Central memory CD8-positive, alpha-beta T cell (primary cell): ENCODE data around the gene REXO1.

Experiments
- ATAC-seq: fragments of 150-1000 bp; cut with Tn5 transposase; replicated peaks from 2 replicates; pipeline ENCODE4 v1.10.0; 2022; ENCODE audit warnings: mild to moderate bottlenecking, moderate FRiP score, moderate number of reproducible peaks; ENCODE audit not compliant: poor library complexity, severe bottlenecking; ENCODE audit errors: extremely low read depth
- DNase-seq, 2 donors: peaks; one replicate each; pipeline ENCODE4 v3.0.0; 2021; ENCODE audit warnings: low spot score in 2 of 2
- H3K27ac Mint-ChIP-seq: one replicate; pipeline ENCODE4 v1.8.0; 2022; ENCODE audit warnings: low read depth, mild to moderate bottlenecking, moderate library complexity, mixed read lengths
- H3K27me3 Mint-ChIP-seq: one replicate; pipeline ENCODE4 v1.8.0; 2022; ENCODE audit warnings: mixed read lengths
- H3K36me3 Mint-ChIP-seq: one replicate; pipeline ENCODE4 v1.8.0; 2022; ENCODE audit warnings: mild to moderate bottlenecking, moderate library complexity, mixed read lengths; ENCODE audit not compliant: insufficient read depth
- H3K4me1 Mint-ChIP-seq: one replicate; pipeline ENCODE4 v1.8.0; 2022; ENCODE audit warnings: mixed read lengths
- H3K4me3 Mint-ChIP-seq: one replicate; pipeline ENCODE4 v1.8.0; 2022; ENCODE audit warnings: mild to moderate bottlenecking, moderate library complexity, mixed read lengths
- H3K9me3 Mint-ChIP-seq: one replicate; pipeline ENCODE4 v1.8.0; 2022; ENCODE audit warnings: mixed read lengths

The REXO1 gene

DNA sequence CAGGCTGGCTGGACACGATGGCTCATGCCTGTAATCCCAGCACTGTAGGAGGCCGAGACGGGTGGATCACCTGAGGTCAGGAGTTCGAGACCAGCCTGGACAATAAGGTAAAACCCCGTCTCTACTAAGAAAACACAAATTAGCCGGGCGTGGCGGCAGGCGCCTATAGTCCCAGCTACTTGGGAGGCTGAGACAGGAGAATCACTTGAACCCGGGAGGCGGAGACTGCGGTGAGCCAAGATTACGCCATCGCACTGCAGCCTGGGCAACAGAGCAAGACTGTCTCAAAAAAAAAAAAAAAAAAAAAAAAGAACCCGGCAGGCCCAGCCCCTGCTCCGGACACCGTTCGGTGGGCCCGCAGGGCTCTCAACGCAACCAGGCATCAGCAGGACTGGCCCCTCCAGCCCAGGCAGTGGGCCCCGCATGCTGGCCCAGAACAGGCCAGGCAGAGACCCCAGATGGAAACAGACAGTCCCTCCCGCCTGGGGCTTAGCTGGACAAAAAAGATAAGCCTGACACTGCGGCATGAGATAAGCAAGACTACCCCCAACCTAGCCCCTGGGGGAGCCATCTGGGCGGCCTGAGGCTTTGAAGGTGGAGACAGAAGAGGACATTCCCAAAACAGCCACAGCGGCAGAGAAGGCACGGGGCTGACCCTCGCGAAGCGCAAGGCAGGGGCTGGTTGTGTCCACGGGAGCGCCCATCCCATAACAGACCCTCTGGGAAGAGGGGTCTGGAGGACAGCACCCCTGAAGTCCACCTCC lies 11.6 kb downstream of the REXO1 start:
- DNase-seq (no peak), ATAC-seq (no peak)
- H3K27ac Mint-ChIP-seq: no peak overlapping the region
- H3K36me3 Mint-ChIP-seq: peaks cover 29% of the 10 kb centered on the region
- H3K27me3 Mint-ChIP-seq: no peaks in the 10 kb centered on the region
- H3K4me1 Mint-ChIP-seq: peaks cover 40% of the 10 kb centered on the region
- H3K4me3 Mint-ChIP-seq: no peak overlapping the region
- no peaks in the 10 kb centered on the region for H3K9me3 Mint-ChIP-seq

DNA sequence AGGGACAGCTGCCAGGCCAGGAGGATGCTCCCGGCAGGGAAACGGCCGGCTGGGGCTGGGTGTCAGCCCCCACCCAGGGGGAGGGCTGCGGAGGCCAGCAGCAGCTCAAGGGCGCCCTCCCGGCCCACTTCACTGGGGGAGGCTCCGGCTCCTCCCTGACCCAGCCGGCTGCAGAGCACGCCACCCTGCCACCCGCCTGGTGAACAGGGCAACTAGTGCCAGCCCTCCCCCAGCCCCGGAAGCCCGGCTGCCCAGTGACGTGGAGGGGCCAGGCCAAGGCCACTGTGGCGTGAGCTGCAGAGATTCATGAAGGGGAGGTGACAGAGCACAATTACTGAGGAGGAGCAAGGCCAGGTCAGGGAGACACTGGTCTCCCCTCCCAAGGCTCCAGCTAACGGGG lies 14.7 kb downstream of the REXO1 start:
- ATAC-seq: no peak
- H3K4me3 Mint-ChIP-seq: no peak overlapping the region
- H3K27me3 Mint-ChIP-seq: no peaks in the 10 kb centered on the region
- DNase-seq: no peak
- peak overlapping the region; percentile 62 for H3K27ac Mint-ChIP-seq
- peaks cover 24% of the 10 kb centered on the region for H3K4me1 Mint-ChIP-seq
- no peaks in the 10 kb centered on the region for H3K9me3 Mint-ChIP-seq
- H3K36me3 Mint-ChIP-seq: peaks cover 33% of the 10 kb centered on the region

DNA sequence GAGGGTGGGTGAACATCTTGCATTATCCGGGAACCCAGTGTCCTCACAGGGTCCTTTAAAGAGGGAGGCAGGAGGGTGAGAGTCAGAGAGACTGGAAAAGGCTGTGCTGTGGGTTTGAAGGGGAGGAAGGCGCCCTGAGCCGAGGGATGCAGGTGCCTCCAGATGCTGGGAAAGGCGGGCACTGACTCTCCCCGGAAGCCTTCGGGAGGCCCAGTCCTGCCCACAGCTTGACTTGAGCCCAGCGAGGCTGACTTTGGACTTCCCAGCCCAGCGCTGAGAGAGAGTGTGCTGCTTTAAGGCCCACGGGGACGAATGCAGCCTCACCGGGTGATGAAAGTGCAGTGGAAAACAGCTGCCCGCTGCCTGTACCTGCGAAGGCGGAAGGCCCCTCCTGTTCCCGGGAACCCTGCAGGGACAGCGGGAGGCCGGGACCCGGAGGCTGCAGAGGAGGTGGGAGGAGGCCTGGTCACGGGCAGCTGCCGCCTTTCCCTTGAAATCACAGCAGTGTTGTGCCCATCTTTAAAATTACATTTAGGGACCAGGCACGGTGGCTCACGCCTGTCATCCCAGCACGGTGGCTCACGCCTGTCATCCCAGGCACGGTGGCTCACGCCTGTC lies 16.1 kb downstream of the REXO1 start:
- H3K27ac Mint-ChIP-seq: peak overlapping the region; percentile 38
- no peak for DNase-seq
- H3K36me3 Mint-ChIP-seq: peaks cover 30% of the 10 kb centered on the region
- H3K27me3 Mint-ChIP-seq: no peaks in the 10 kb centered on the region
- peaks cover 18% of the 10 kb centered on the region for H3K4me1 Mint-ChIP-seq
- ATAC-seq: no peak
- H3K9me3 Mint-ChIP-seq: no peaks in the 10 kb centered on the region
- no peak overlapping the region for H3K4me3 Mint-ChIP-seq

DNA sequence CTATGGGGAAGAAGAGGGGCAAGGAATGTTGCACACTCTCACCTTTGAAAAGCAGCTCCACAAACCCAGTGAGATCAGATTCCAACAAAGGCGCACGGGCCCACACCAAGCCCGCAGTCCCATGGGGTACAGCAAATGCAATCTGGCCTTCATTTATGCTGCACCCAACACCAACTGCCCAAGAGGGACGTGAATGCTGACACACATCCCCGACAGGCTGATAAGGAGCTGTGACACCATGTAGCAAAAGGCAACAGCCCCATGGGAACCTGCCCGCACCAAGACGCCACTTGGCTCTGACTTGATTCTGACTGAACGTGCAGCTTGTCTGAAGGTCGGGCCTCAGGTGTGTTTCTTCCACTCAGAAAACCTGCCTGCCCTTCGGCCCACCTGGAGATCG lies 17.3 kb downstream of the REXO1 start:
- Mint-ChIP-seq H3K27me3 (no peaks in the 10 kb centered on the region), H3K27ac (no peak overlapping the region), H3K4me1 (peaks cover 15% of the 10 kb centered on the region), H3K9me3 (no peaks in the 10 kb centered on the region), H3K36me3 (peaks cover 34% of the 10 kb centered on the region), H3K4me3 (no peak overlapping the region)
- ATAC-seq (no peak), DNase-seq (no peak)

DNA sequence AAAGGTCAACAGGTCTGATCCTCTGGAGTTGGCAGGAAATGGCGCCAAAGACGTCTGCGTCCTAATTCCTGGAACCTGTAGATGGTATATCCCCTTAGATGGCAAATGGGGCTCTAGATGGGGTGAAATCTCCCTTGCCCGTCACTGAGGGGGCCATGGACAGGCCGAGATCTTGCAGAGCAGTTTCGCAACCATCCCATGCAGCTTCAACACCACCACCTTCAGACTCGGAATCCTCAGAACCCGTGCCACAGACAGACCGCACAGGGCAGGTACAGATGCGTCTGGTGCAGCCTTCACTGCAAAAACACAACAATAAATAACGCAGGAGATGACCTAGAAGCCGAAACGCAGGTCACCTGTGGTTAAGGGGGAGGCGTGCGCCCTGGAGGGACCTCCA lies 17.7 kb downstream of the REXO1 start:
- Mint-ChIP-seq H3K27me3 (no peaks in the 10 kb centered on the region), H3K4me1 (peaks cover 11% of the 10 kb centered on the region), H3K36me3 (peaks cover 37% of the 10 kb centered on the region), H3K27ac (no peak overlapping the region), H3K4me3 (no peak overlapping the region), H3K9me3 (no peaks in the 10 kb centered on the region)
- DNase-seq: no peak
- ATAC-seq: no peak

DNA sequence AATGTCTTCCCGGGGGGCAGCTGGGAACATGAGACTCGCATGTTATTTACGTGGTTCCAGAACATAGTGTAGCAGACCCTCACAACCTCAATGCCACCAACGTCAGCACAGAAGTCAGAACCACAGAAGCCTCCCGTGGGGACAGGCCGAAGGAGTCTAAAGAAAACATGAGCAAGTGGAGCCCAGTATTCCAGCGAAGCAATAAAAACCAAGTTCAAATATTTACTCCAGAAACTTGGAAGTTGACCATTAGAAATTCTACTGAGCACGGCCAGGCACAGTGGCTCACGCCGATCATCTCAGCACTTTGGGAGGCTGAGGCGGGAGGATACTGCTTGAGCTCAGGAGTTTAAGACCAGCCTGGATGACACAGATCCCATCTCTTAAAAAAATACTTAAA lies 18.3 kb downstream of the REXO1 start:
- Mint-ChIP-seq H3K4me1 (peaks cover 10% of the 10 kb centered on the region), H3K36me3 (peaks cover 39% of the 10 kb centered on the region), H3K4me3 (no peak overlapping the region), H3K27me3 (no peaks in the 10 kb centered on the region), H3K9me3 (no peaks in the 10 kb centered on the region), H3K27ac (no peak overlapping the region)
- DNase-seq (no peak), ATAC-seq (no peak)

DNA sequence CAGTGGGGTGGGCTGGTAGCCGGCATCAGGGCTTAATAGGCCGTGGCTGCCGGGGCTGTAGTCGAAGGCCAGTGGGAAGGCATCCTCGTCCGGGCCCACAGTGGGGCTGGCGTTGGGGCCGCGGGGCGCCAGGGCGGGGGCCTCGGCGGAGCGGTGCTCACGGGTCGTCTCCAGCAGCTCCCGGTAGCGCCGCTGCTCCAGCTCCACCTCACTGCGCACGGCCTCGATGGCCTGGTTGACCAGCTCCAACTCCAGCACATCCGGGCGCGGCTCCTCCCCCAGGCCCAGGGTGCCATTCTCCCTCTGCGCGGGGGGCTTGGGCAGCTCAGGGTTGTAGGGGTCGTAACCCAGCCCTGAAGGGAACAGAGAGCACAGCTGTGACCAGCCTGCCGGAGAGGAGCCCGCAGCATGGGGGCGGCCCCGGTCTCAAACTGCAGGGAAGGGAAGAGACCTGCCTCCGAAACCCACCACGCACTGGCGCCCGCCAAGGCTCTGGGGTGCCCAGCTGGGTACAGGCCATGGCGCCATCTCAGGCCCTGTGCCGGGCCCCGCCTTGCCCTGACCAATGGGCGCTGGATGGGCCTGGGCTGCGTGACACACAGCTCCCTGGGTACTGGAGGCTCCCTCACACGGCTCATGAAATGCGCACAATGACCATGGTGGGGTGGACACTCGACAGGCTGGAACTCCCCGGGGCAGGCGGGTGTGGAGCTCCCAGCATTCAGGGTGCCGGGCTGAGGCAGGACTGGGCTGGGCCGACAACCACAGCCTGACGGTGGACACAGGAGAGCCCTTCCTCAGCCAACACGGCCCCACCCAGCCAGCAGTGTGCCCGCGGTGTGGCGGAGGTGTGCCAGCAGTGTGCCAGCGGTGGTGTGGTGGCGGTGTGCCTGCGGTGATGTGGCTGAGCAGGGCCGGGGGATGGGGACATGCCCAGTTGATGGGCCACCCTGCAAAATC lies 19.7 kb downstream of the REXO1 start:
- no peak for ATAC-seq
- Mint-ChIP-seq H3K9me3 (no peaks in the 10 kb centered on the region), H3K27me3 (no peaks in the 10 kb centered on the region), H3K4me1 (peaks cover 10% of the 10 kb centered on the region), H3K36me3 (peaks cover 48% of the 10 kb centered on the region), H3K27ac (no peak overlapping the region), H3K4me3 (no peak overlapping the region)
- no peak for DNase-seq

DNA sequence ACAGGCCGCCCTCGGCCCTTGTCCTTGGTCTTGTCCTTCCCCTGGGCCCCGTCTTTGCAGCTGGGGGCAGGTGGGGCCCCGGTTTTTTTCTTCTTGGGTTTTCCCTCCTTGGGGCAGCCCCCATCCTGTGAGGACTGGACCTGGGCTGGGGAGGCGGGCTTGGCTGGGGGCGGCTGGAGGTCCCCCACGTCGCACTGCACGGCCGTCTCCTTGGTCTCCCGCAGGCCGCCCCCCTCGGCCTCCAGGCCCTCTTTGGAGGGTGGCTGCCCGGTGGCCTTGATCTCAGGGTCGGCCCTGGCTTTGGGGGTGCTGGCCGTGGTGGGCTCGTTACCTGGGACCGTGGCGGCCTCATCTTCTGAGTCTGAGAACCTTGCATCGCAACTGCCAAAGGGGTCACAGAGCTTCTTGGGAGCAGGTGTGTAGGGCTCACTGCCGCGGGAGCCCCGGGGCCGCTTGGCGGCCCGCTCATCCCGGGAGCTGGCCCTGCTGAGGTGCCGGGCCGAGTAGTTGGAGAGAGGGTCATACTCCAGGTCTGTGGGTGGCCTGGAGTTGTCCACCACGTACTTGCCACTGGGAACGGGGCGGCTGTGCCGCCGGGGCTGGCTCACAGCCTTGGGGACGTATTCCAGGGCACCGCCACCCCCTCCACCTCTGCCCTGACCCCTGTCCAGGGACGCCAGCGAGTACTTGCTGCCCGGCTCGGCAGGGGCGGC lies 20.6 kb downstream of the REXO1 start:
- H3K27ac Mint-ChIP-seq: no peak overlapping the region
- peaks cover 44% of the 10 kb centered on the region for H3K36me3 Mint-ChIP-seq
- no peaks in the 10 kb centered on the region for H3K9me3 Mint-ChIP-seq
- H3K27me3 Mint-ChIP-seq: no peaks in the 10 kb centered on the region
- H3K4me1 Mint-ChIP-seq: peaks cover 10% of the 10 kb centered on the region
- no peak overlapping the region for H3K4me3 Mint-ChIP-seq
- DNase-seq (no peak), ATAC-seq (no peak)

DNA sequence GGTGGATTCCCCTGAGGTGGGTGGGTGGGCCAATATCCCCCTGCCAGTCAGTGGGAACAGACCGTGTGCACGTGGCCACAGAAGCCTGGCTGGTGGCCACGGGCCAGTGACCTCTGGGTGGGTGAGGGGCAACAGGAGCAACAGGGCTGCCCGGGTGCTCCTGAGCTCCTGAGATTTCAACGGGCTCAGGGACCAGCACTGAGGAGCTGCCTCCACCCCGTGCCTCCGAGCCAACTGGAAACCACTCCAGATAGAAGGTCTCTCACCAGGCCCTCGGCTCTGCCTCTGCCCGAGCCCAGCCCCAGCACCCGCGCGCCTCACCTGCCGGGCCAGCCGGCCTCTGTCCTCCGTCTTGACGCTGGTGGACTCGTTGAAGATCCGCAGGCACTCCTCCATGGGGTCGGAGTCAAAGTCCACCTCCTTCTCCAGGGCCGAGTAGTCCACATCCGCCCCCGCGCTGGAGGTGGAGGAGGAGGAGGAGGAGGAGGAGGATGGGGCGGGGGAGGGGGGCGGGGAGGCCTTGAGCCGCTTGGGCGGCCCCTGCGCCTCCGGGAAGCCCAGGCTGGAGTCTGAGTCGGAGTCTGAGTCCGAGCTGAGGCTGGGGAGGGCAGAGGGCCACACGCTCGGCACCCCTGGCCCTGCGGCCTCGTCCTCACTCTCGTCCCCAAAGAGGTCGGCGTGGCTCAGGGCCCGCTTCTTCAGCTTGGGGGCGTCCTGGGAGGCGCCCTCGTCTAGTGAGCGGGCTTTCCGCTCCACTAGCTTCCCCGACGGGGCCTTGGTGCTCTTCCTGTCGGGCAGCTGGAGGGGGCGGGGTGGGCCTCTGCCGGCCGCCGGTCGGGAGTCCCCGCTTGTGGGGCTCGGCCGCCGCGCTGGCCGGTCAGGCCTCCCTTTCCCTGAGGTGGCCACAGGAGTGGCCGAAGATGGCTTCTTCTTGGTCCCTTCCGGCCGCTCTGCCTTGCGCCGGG lies 21.4 kb downstream of the REXO1 start:
- peaks cover 46% of the 10 kb centered on the region for H3K36me3 Mint-ChIP-seq
- no peak for DNase-seq
- no peak overlapping the region for H3K4me3 Mint-ChIP-seq
- H3K27ac Mint-ChIP-seq: no peak overlapping the region
- H3K9me3 Mint-ChIP-seq: no peaks in the 10 kb centered on the region
- ATAC-seq: no peak
- no peaks in the 10 kb centered on the region for H3K27me3 Mint-ChIP-seq
- peaks cover 7% of the 10 kb centered on the region for H3K4me1 Mint-ChIP-seq

DNA sequence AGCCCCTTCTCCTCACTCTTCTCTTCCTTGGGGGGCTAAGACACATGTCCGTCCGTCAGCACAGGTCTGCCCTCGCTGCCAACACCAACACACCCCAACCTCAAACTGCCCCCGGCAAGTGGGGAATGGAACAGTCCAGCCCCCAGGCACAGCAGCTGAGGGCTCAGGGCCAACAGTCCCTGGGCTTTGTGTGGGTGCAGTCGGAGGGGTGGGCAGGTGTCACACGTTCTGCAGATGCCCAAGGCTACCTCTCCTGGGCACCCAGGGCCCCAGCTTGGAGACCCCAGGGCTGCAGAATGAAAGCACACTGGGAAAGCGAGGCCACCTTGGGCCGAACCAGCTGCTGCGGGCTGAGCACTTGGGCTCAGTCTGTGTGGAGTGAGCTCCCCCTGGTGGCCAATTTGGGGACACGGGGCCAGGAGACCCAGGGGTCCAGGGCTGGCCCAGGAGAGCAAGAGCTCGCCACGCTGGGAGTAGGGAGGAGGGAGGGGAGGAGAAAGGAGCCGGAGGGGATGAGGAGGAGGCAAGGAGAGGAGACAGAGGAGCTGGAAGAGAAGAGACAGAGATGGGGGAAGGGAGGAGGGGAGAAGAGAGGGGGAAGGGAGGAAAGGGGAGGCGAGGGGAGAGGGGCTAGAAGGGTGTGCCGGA lies 22.2 kb downstream of the REXO1 start:
- peak; percentile 82 for ATAC-seq
- Mint-ChIP-seq H3K4me3 (no peak overlapping the region), H3K4me1 (peaks cover 5% of the 10 kb centered on the region), H3K27ac (peak overlapping the region; percentile 53), H3K36me3 (peaks cover 42% of the 10 kb centered on the region), H3K27me3 (no peaks in the 10 kb centered on the region), H3K9me3 (no peaks in the 10 kb centered on the region)
- peak; percentile 66 to 82 for DNase-seq

DNA sequence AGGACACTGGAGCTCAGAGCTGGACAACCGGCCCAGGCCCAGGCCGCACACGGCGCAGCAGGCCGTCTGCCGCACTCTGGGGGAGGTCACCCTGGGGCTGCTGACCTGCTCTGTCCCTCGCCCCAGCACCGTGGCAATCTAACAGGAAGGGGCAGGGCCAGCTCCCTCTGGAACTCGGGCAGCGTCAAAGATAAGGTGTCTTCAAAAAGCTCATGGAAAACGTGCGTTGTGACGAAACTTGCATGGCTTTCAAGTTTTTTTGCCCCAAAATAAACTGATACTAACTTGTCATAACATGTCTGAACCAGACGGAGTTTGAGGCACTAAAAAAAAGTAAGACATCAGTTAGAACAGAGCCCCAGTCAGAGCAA lies 24.0 kb downstream of the REXO1 start:
- Mint-ChIP-seq H3K27ac (no peak overlapping the region), H3K9me3 (no peaks in the 10 kb centered on the region), H3K4me3 (no peak overlapping the region), H3K36me3 (peaks cover 44% of the 10 kb centered on the region), H3K4me1 (no peaks in the 10 kb centered on the region), H3K27me3 (no peaks in the 10 kb centered on the region)
- ATAC-seq: no peak
- no peak for DNase-seq
